ENCODE data around the gene NDUFV1. TPM values are rescaled to one million over a fixed set of nuclear protein-coding genes. Genes with fewer than 3 reads are reported as not detected.

The NDUFV1 gene
- polyA plus RNA-seq, 1 of the 3 experiments (the other 2 are of a cell fraction): 278 TPM

DNA sequence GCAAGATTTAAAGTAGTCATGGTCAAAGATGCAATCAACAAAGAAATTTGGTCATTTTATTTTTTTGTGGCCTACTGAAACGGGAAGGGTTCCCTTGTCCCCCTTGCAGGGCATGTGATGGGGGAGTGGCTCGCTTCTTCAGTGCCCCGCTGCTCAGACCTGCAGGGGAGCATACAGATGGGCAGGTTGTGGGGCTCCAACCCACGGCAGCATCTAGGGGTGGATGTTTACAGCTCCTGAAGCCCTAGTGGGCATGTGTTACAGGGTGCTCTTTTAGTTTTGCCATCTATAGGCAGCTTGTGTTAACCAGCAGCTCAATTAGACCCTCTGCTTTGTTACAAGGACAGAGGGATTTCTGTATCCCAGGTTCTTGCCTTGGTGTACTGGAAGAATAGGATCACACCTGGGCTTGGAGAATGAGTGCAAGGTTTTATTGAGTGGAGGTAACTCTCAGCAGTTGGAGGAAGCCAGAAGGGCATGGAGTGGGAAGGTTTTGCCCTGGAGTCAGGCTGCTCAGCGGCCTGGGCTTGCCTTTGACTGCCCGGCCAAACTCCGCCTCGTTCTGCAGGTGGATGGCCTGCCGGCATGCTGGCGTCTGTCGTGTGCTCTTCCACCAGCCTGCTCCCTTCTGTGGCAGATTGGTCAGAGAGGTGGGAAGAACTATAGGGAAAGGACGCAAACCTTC, 13.7 kb upstream of the NDUFV1 start:
- WGBS (ENCODE audit: low lambda C conversion rate): 75% methylated on average over 12 of the region's 12 CpGs
- POLR2A ChIA-PET: interaction anchor here (0.9 to 1.1 kb wide), 2 partner anchors 9 to 21 kb away, joined by 3 to 6 read pairs; partner anchors contain the start of gene GSTP1
- no peak overlapping the region for H2AFZ ChIP-seq (ENCODE audit: low read depth)
- DNase-seq: no peak
- H3K79me2 ChIP-seq (ENCODE audit: insufficient read depth): no peaks in the 10 kb centered on the region
- no peaks in the 10 kb centered on the region for H3K9me3 ChIP-seq
- H3K27me3 ChIP-seq (ENCODE audit: insufficient read depth): no peaks in the 10 kb centered on the region
- no peak overlapping the region for H3K27ac ChIP-seq (ENCODE audit: low read depth in 2 of 2, low read length in 1 of 2)
- H3F3A ChIP-seq (replicated peaks; ENCODE audit: insufficient read depth): peaks cover 4% of the 10 kb centered on the region
- H3K36me3 ChIP-seq (replicated peaks in 1 of 2; ENCODE audit: control insufficient read depth in 1 of 2, insufficient read depth in 2 of 2, low read length in 1 of 2): peaks cover 2 to 3% of the 10 kb centered on the region in 2 experiments
- H3K4me2 ChIP-seq: no peak overlapping the region
- H3K4me3 ChIP-seq (ENCODE audit: low read depth in 2 of 2, low read length in 1 of 2): no peak overlapping the region
- no peaks in the 10 kb centered on the region for H3K4me1 ChIP-seq (ENCODE audit: control insufficient read depth in 1 of 2, insufficient read depth in 2 of 2, low read depth in 1 of 2, low read length in 1 of 2)
- CTCF ChIA-PET: interaction anchor here (1.2 to 3.0 kb wide), 3 partner anchors 9 to 37 kb away, joined by 3 to 16 read pairs (median 9); partner anchors contain the start of genes GSTP1 and NUDT8
- H4K20me1 ChIP-seq (ENCODE audit: insufficient read depth): no peaks in the 10 kb centered on the region
- no peak overlapping the region for H3K9ac ChIP-seq
- no peaks in the 10 kb centered on the region for H3K9me2 ChIP-seq
- TF ChIP-seq MXI1 (IDR thresholded peaks at IDR 0.05; ENCODE audit: low read depth, low read length): no peak
- no peak for TF ChIP-seq RFX5 (IDR thresholded peaks at IDR 0.05; ENCODE audit: low read length)
- no peak for TF ChIP-seq NRF1 (IDR thresholded peaks at IDR 0.05; ENCODE audit: low read depth, low read length)
- no peak for TF ChIP-seq REST (IDR thresholded peaks at IDR 0.05; ENCODE audit: low read depth, low read length)

DNA sequence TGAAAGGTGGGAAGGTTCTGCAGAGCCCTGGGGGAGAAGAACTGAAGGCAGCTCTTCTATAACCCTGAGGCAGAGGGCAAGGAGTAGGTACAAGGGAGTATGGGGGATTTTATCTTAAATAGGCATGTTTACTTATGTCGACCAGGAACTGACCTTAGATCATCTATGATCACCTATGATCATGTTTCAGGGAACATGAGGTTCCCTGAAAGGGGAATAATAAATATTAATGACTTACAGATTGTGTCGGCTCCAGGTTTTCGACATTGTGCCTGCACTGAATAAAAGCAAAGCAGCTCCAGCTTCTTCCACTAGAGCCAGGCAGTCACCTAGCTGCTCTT, 13.2 kb upstream of the NDUFV1 start:
- TF ChIP-seq ZBTB33 (IDR thresholded peaks at IDR 0.05; ENCODE audit: borderline replicate concordance, low read depth): no peak
- TF ChIP-seq TEAD4 (IDR thresholded peaks at IDR 0.05; ENCODE audit: borderline replicate concordance, insufficient read depth): no peak
- no peak for TF ChIP-seq GABPA (IDR thresholded peaks at IDR 0.05; ENCODE audit: low read depth)
- TF ChIP-seq EP300 (IDR thresholded peaks at IDR 0.05; ENCODE audit: borderline replicate concordance in 1 of 2, low read depth in 1 of 2, low read length in 1 of 2): no peak
- TF ChIP-seq GATA2 (CRISPR knock-in tag; IDR thresholded peaks at IDR 0.05): no peak
- TF ChIP-seq RFX5 (IDR thresholded peaks at IDR 0.05; ENCODE audit: low read length): no peak
- no peak for TF ChIP-seq SMC3 (IDR thresholded peaks at IDR 0.05; ENCODE audit: low read depth, low read length)
- no peak for TF ChIP-seq YY1 (IDR thresholded peaks at IDR 0.05; ENCODE audit: low read depth)
- no peak for TF ChIP-seq TAF1 (IDR thresholded peaks at IDR 0.05; ENCODE audit: borderline replicate concordance, low read depth, low read length)
- no peak for TF ChIP-seq FOXM1 (IDR thresholded peaks at IDR 0.05; ENCODE audit: low read depth)
- TF ChIP-seq, protein P1, sequence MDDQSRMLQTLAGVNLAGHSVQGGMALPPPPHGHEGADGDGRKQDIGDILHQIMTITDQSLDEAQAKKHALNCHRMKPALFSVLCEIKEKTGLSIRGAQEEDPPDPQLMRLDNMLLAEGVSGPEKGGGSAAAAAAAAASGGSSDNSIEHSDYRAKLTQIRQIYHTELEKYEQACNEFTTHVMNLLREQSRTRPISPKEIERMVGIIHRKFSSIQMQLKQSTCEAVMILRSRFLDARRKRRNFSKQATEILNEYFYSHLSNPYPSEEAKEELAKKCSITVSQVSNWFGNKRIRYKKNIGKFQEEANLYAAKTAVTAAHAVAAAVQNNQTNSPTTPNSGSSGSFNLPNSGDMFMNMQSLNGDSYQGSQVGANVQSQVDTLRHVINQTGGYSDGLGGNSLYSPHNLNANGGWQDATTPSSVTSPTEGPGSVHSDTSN (IDR thresholded peaks at IDR 0.05): no peak
- TF ChIP-seq TCF12 (IDR thresholded peaks at IDR 0.05): no peak
- no peak overlapping the region for H3K4me3 ChIP-seq (ENCODE audit: low read depth in 2 of 2, low read length in 1 of 2)
- H3K4me1 ChIP-seq (ENCODE audit: control insufficient read depth in 1 of 2, insufficient read depth in 2 of 2, low read depth in 1 of 2, low read length in 1 of 2): no peaks in the 10 kb centered on the region
- H4K20me1 ChIP-seq (ENCODE audit: insufficient read depth): no peaks in the 10 kb centered on the region
- no peaks in the 10 kb centered on the region for H3K9me3 ChIP-seq
- peaks cover 4% of the 10 kb centered on the region for H3F3A ChIP-seq (replicated peaks; ENCODE audit: insufficient read depth)
- ChIA-PET POLR2A (interaction anchor here (0.9 kb wide), 1 partner anchor 21 kb away, joined by 3 read pairs; no protein-coding TSS in a partner anchor), CTCF (interaction anchor here (3.0 kb wide), 1 partner anchor 9 kb away, joined by 16 read pairs; the partner anchor contains the start of gene GSTP1)
- DNase-seq: no peak
- H3K9ac ChIP-seq: no peak overlapping the region
- H2AFZ ChIP-seq (ENCODE audit: low read depth): no peak overlapping the region
- WGBS (ENCODE audit: low lambda C conversion rate): 69% methylated on average over 3 of the region's 3 CpGs
- no peaks in the 10 kb centered on the region for H3K36me3 ChIP-seq (replicated peaks in 1 of 2; ENCODE audit: control insufficient read depth in 1 of 2, insufficient read depth in 2 of 2, low read length in 1 of 2)
- no peaks in the 10 kb centered on the region for H3K79me2 ChIP-seq (ENCODE audit: insufficient read depth)
- H3K27me3 ChIP-seq (ENCODE audit: insufficient read depth): no peaks in the 10 kb centered on the region
- H3K4me2 ChIP-seq: no peak overlapping the region
- no peaks in the 10 kb centered on the region for H3K9me2 ChIP-seq
- H3K27ac ChIP-seq (ENCODE audit: low read depth in 2 of 2, low read length in 1 of 2): no peak overlapping the region
